ENCODE results near the gene CYTH1. TPM values are rescaled to one million over a fixed set of nuclear protein-coding genes. Genes with fewer than 3 reads are reported as not detected.
A peak's percentile ranks its signal among the peaks of the same experiment; 100 is the strongest.

Gene CYTH1
- total RNA-seq, 1 donor from 2014 or later, result 35.5 TPM

GRCh38 chr17:78797691-78798585 is 15.9 kb upstream of the CYTH1 start:
- Histone ChIP-seq H3K27me3 (ENCODE audit: control insufficient read depth, insufficient read depth, low read length) (no peaks in the 10 kb centered on the region), H3K36me3 (ENCODE audit: control insufficient read depth, insufficient read depth, low read length) (peaks cover 34% of the 10 kb centered on the region), H3K4me3 (ENCODE audit: low read depth, low read length) (no peak overlapping the region)
- peak; percentile 67 for DNase-seq (ENCODE audit: low read depth)
- TF ChIP-seq, protein P1, sequence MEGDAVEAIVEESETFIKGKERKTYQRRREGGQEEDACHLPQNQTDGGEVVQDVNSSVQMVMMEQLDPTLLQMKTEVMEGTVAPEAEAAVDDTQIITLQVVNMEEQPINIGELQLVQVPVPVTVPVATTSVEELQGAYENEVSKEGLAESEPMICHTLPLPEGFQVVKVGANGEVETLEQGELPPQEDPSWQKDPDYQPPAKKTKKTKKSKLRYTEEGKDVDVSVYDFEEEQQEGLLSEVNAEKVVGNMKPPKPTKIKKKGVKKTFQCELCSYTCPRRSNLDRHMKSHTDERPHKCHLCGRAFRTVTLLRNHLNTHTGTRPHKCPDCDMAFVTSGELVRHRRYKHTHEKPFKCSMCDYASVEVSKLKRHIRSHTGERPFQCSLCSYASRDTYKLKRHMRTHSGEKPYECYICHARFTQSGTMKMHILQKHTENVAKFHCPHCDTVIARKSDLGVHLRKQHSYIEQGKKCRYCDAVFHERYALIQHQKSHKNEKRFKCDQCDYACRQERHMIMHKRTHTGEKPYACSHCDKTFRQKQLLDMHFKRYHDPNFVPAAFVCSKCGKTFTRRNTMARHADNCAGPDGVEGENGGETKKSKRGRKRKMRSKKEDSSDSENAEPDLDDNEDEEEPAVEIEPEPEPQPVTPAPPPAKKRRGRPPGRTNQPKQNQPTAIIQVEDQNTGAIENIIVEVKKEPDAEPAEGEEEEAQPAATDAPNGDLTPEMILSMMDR (IDR thresholded peaks at IDR 0.05; ENCODE audit: insufficient read depth, low read length, severe bottlenecking), result no peak
- FAIRE-seq, result peak; percentile 83

- Histone ChIP-seq H3K36me3 (ENCODE audit: control insufficient read depth, insufficient read depth, low read length) (peaks cover 32% of the 10 kb centered on the region), H3K4me3 (ENCODE audit: low read depth, low read length) (no peak overlapping the region), H3K27me3 (ENCODE audit: control insufficient read depth, insufficient read depth, low read length) (no peaks in the 10 kb centered on the region)
- FAIRE-seq (no peak), DNase-seq (ENCODE audit: low read depth) (no peak)
- TF ChIP-seq, protein P1 (IDR thresholded peaks at IDR 0.05; ENCODE audit: insufficient read depth, low read length, severe bottlenecking), result no peak
These were observed 15.1 kb upstream of the CYTH1 start for GRCh38 chr17:78797213-78797612.

GRCh38 chr17:78796517-78796900 is 14.4 kb upstream of the CYTH1 start:
- no peak overlapping the region for H3K4me3 ChIP-seq (ENCODE audit: low read depth, low read length)
- peaks cover 32% of the 10 kb centered on the region for H3K36me3 ChIP-seq (ENCODE audit: control insufficient read depth, insufficient read depth, low read length)
- no peaks in the 10 kb centered on the region for H3K27me3 ChIP-seq (ENCODE audit: control insufficient read depth, insufficient read depth, low read length)
- DNase-seq (ENCODE audit: low read depth) (no peak), FAIRE-seq (peak; percentile 7)
- TF ChIP-seq, protein P1 (IDR thresholded peaks at IDR 0.05; ENCODE audit: insufficient read depth, low read length, severe bottlenecking), result no peak

GRCh38 chr17:78795861-78796516 is 13.9 kb upstream of the CYTH1 start:
- peaks cover 32% of the 10 kb centered on the region for H3K36me3 ChIP-seq (ENCODE audit: control insufficient read depth, insufficient read depth, low read length)
- TF ChIP-seq, protein P1 (IDR thresholded peaks at IDR 0.05; ENCODE audit: insufficient read depth, low read length, severe bottlenecking), result no peak

DNA sequence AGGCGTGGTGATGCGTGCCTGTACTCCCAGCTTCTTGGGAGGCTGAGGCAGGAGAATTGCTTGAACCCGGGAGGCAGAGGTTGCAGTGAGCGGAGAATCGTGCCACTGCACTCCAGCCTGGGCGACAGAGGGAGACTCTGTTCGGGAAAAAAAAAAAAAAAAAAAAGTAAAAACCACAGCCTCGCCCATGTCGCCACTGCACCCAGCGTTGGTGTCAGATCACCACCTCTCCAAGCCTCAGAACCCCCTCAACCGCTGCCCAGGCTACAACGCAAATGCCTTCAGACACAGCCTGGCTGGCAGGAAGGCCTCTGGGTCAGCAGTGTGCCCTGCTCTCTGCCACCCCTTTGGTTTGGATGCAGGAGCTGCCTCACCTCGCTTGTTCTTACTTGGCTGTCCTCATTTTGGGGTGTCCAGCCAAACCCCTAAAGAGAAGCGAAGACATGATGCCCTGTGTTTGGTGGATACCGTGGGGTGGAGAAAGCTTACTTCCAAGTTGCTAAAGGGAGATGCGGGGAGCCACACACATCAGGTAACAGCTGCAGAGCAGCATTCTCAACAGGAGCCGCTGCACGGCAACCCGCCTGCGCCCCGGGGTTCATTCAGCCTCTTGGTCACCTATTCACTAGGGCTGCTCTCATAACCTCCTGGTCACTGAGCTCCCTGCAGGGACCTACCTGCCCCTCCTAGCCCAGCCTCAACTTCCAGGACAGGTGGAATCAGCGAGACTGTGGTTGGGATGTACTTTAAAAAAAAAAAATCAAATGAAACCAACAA is 13.0 kb upstream of the CYTH1 start:
- H3K36me3 ChIP-seq (ENCODE audit: control insufficient read depth, insufficient read depth, low read length), result peaks cover 29% of the 10 kb centered on the region
- no peak overlapping the region for H3K4me3 ChIP-seq (ENCODE audit: low read depth, low read length)
- FAIRE-seq (no peak), DNase-seq (ENCODE audit: low read depth) (no peak)
- TF ChIP-seq, protein P1 (IDR thresholded peaks at IDR 0.05; ENCODE audit: insufficient read depth, low read length, severe bottlenecking), result no peak
- H3K27me3 ChIP-seq (ENCODE audit: control insufficient read depth, insufficient read depth, low read length), result no peaks in the 10 kb centered on the region

More at GRCh38 chr17:78795861-78796516, 13.9 kb upstream of the CYTH1 start:
- no peak overlapping the region for H3K4me3 ChIP-seq (ENCODE audit: low read depth, low read length)
- FAIRE-seq (peak; percentile 13), DNase-seq (ENCODE audit: low read depth) (no peak)
- no peaks in the 10 kb centered on the region for H3K27me3 ChIP-seq (ENCODE audit: control insufficient read depth, insufficient read depth, low read length)
